Neural progenitor cell (in vitro differentiated cells): ENCODE measurements around the gene CCL20. TPM values are rescaled to one million over a fixed set of nuclear protein-coding genes. Genes with fewer than 3 reads are reported as not detected.
A peak's percentile ranks its signal among the peaks of the same experiment; 100 is the strongest.

Experiments
- DNase-seq: peaks from one replicate; pipeline ENCODE4 v3.0.0-alpha.2; 2016; ENCODE audit warnings: low spot score
- H2AFZ ChIP-seq: fragments of 200-600 bp; sonication (generic); replicated peaks from 2 replicates; pipeline ENCODE4 v1.6.1; 2016; ENCODE audit warnings: antibody characterized with exemption
- H3F3A ChIP-seq: fragments of 200-600 bp; sonication (generic); 2 replicates; pipeline ENCODE4 v1.6.1; 2016; ENCODE audit warnings: antibody characterized with exemption, low read depth
- H3K27ac ChIP-seq: fragments of 200-600 bp; sonication (generic); 2 replicates; pipeline ENCODE4 v1.5.1; 2016; ENCODE audit warnings: mild to moderate bottlenecking
- H3K27me3 ChIP-seq: fragments of 200-600 bp; sonication (generic); 2 replicates; pipeline ENCODE4 v1.6.1; 2016; ENCODE audit warnings: mild to moderate bottlenecking, moderate library complexity
- H3K36me3 ChIP-seq: fragments of 200-600 bp; sonication (generic); 2 replicates; pipeline ENCODE4 v1.5.1; 2016
- H3K4me1 ChIP-seq: fragments of 200-600 bp; sonication (generic); 2 replicates; pipeline ENCODE4 v1.6.1; 2016; ENCODE audit warnings: mixed run types
- H3K4me2 ChIP-seq: fragments of 200-600 bp; sonication (generic); 2 replicates; pipeline ENCODE4 v1.6.1; 2016
- H3K4me3 ChIP-seq: fragments of 200-600 bp; sonication (generic); 2 replicates; pipeline ENCODE4 v1.5.1; 2016
- H3K79me2 ChIP-seq: fragments of 200-600 bp; sonication (generic); 2 replicates; pipeline ENCODE4 v1.6.1; 2016; ENCODE audit warnings: low read depth
- H3K9ac ChIP-seq: fragments of 200-600 bp; sonication (generic); 2 replicates; pipeline ENCODE4 v1.6.1; 2016
- H3K9me3 ChIP-seq: fragments of 200-600 bp; sonication (generic); 2 replicates; pipeline ENCODE4 v1.5.1; 2016; ENCODE audit warnings: low read depth
- H4K20me1 ChIP-seq: fragments of 200-600 bp; sonication (generic); 2 replicates; pipeline ENCODE4 v1.6.1; 2016; ENCODE audit warnings: low read depth
- H3K27ac Mint-ChIP-seq: 3 replicates; pipeline ENCODE4 v1.8.0; 2021; ENCODE audit warnings: mixed read lengths
- H3K27me3 Mint-ChIP-seq: 2 replicates; pipeline ENCODE4 v1.8.0; 2022; ENCODE audit warnings: low read depth, mild to moderate bottlenecking, inconsistent platforms, moderate library complexity, mixed read lengths; ENCODE audit not compliant: insufficient read depth
- H3K36me3 Mint-ChIP-seq: 3 replicates; pipeline ENCODE4 v1.8.0; 2021; ENCODE audit warnings: mixed read lengths
- H3K4me1 Mint-ChIP-seq: 3 replicates; pipeline ENCODE4 v1.8.0; 2021; ENCODE audit warnings: mixed read lengths
- H3K4me3 Mint-ChIP-seq: 3 replicates; pipeline ENCODE4 v1.8.0; 2021; ENCODE audit warnings: mild to moderate bottlenecking, moderate library complexity, mixed read lengths
- H3K9me3 Mint-ChIP-seq: 3 replicates; pipeline ENCODE4 v1.8.0; 2020; ENCODE audit warnings: mixed read lengths
- EZH2 ChIP-seq: fragments of 200-600 bp; sonication (generic); IDR thresholded peaks from 2 replicates; pipeline ENCODE4 v1.6.1; 2017; ENCODE audit warnings: antibody characterized with exemption, mild to moderate bottlenecking, moderate library complexity
- EZH2phosphoT487 ChIP-seq: fragments of 200-600 bp; sonication (generic); IDR thresholded peaks from 2 replicates; pipeline ENCODE4 v1.6.1; 2017; ENCODE audit warnings: antibody characterized with exemption
- total RNA-seq: library from RNA; depleted of rRNA; stranded (reverse); fragments of >200 nt; gene quantifications from 2 replicates; pipeline ENCODE4 v1.2.3, GENCODE V29; 2015; ENCODE audit warnings: low replicate concordance
- TF ChIP-seq, protein P1 (sequence below): fragments of 200-600 bp; sonication (generic); IDR thresholded peaks from 2 replicates; pipeline ENCODE4 v1.5.1; 2017; ENCODE audit warnings: antibody characterized with exemption, mild to moderate bottlenecking

Gene CCL20
- total RNA-seq, 1 donor from 2014 or later, result not detected

DNA sequence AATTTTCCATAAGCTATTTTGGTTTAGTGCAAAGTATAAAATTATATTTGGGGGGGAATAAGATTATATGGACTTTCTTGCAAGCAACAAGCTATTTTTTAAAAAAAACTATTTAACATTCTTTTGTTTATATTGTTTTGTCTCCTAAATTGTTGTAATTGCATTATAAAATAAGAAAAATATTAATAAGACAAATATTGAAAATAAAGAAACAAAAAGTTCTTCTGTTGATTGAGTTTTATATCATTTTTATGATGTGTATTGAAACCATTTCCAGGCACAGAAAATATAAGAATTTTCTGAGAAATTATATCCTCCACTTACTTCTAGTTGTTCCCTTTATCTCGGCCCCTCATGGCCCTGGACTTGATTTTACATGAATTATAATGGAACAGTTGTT is 3.7 kb downstream of the CCL20 start:
- Histone ChIP-seq H3K4me3 (no peak overlapping the region), H3K36me3 (no peaks in the 10 kb centered on the region), H3K27me3 (no peaks in the 10 kb centered on the region), H3K4me1 (peaks cover 9% of the 10 kb centered on the region), H3K27ac (no peak overlapping the region), H3F3A (no peaks in the 10 kb centered on the region), H4K20me1 (no peaks in the 10 kb centered on the region), H3K9ac (no peak overlapping the region), H3K4me2 (no peak overlapping the region), H3K9me3 (no peaks in the 10 kb centered on the region), H2AFZ (no peak overlapping the region), H3K79me2 (no peaks in the 10 kb centered on the region)
- Mint-ChIP-seq H3K27me3 (no peaks in the 10 kb centered on the region), H3K4me3 (no peak overlapping the region), H3K36me3 (no peaks in the 10 kb centered on the region), H3K4me1 (peaks cover 9% of the 10 kb centered on the region), H3K27ac (no peak overlapping the region), H3K9me3 (no peaks in the 10 kb centered on the region)
- TF ChIP-seq EZH2, result no peak
- TF ChIP-seq, protein P1, sequence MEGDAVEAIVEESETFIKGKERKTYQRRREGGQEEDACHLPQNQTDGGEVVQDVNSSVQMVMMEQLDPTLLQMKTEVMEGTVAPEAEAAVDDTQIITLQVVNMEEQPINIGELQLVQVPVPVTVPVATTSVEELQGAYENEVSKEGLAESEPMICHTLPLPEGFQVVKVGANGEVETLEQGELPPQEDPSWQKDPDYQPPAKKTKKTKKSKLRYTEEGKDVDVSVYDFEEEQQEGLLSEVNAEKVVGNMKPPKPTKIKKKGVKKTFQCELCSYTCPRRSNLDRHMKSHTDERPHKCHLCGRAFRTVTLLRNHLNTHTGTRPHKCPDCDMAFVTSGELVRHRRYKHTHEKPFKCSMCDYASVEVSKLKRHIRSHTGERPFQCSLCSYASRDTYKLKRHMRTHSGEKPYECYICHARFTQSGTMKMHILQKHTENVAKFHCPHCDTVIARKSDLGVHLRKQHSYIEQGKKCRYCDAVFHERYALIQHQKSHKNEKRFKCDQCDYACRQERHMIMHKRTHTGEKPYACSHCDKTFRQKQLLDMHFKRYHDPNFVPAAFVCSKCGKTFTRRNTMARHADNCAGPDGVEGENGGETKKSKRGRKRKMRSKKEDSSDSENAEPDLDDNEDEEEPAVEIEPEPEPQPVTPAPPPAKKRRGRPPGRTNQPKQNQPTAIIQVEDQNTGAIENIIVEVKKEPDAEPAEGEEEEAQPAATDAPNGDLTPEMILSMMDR, result no peak
- TF ChIP-seq EZH2phosphoT487, result no peak
- DNase-seq, result no peak

DNA sequence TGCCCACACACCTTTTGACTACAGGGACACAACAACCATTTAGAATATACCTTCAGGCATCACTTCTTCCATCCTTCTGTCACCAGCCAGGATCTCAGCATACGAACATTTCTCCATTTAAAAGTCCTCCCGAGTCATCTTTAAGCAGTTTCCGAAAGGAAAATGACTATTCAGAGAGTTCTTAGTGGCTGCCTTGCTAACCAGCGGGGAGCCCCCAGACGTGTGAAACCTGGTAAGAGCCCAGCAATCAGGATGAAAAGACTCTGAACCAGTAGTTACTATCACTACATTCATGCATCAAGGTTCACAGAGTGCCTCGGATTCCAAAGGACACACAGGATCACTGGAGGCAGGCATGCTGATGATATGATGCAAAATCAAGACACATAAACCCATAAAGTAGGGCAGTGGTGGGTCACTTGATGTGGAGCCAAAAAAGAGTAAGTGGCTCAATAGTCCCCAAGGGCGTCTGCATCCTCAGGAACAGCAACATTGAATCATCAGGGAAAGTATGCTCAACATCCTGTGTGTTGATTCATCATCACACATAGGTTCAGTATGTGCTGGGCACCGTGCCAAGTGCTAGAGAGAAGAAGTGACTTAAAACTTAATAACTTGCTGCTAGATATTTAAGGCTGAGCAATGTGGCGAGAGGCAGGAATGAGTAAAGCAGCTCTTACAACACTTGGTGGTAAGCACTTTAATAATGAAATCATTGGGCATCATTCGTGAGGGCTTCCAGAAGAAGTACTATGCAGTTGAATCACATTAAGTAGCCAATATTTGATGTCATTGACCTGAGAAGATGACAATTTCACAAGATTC is 4.4 kb downstream of the CCL20 start:
- H3K27ac Mint-ChIP-seq, result no peak overlapping the region
- no peaks in the 10 kb centered on the region for H3K36me3 Mint-ChIP-seq
- Histone ChIP-seq H3K4me1 (peaks cover 6% of the 10 kb centered on the region), H3K9ac (no peak overlapping the region), H3K4me2 (no peak overlapping the region), H3K4me3 (no peak overlapping the region), H2AFZ (no peak overlapping the region), H3K9me3 (no peaks in the 10 kb centered on the region), H3K27ac (no peak overlapping the region), H3K36me3 (no peaks in the 10 kb centered on the region), H3K79me2 (no peaks in the 10 kb centered on the region), H3K27me3 (no peaks in the 10 kb centered on the region), H3F3A (no peaks in the 10 kb centered on the region), H4K20me1 (no peaks in the 10 kb centered on the region)
- H3K4me3 Mint-ChIP-seq, result no peak overlapping the region
- TF ChIP-seq, protein P1, result no peak
- TF ChIP-seq EZH2 (no peak), EZH2phosphoT487 (no peak)
- H3K4me1 Mint-ChIP-seq, result peaks cover 5% of the 10 kb centered on the region
- H3K27me3 Mint-ChIP-seq, result peaks cover 3% of the 10 kb centered on the region
- no peaks in the 10 kb centered on the region for H3K9me3 Mint-ChIP-seq
- DNase-seq, result peak; percentile 10

DNA sequence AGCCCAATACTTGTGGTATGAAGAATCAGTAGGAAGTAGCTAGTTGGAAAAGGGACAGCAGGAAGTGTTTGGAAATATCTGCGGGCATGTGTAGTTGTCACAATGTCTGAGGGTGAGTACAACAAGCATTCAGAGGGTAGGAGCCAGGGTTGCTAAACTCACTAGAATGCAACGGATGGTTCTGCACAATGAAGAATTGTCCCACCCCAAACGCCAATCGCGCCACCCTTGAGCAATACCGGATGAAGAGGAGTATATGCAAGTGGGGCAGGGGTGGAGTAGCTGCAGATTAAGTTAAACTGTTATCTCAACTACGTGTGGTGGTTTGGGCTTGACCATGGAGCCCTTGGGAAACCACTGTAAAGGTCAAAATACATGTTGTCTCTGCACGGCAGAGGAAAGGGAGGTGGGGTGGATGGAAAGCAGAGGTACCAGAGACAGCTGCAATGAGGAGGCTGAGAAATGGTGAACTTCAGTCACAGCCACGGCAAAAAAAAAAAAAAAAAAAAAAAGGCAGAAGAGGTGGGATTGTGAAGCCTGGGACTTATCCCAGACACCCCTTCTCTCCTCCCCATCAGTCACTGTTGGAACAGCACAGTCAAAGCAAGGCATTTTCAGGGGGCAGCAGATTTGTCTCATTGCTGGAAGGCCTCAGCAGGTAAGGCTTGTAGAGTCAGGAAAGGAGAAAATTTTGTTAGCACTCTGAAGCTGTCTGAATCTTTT is 5.2 kb downstream of the CCL20 start:
- Histone ChIP-seq H3K4me2 (no peak overlapping the region), H4K20me1 (no peaks in the 10 kb centered on the region), H3K9ac (no peak overlapping the region), H2AFZ (no peak overlapping the region), H3K79me2 (no peaks in the 10 kb centered on the region), H3K4me3 (no peak overlapping the region), H3K36me3 (no peaks in the 10 kb centered on the region), H3K4me1 (no peaks in the 10 kb centered on the region), H3F3A (no peaks in the 10 kb centered on the region), H3K9me3 (no peaks in the 10 kb centered on the region), H3K27ac (no peak overlapping the region), H3K27me3 (no peaks in the 10 kb centered on the region)
- no peak overlapping the region for H3K4me3 Mint-ChIP-seq
- TF ChIP-seq EZH2phosphoT487, result no peak
- TF ChIP-seq, protein P1, result no peak
- TF ChIP-seq EZH2, result no peak
- no peaks in the 10 kb centered on the region for H3K4me1 Mint-ChIP-seq
- H3K27me3 Mint-ChIP-seq, result peaks cover 3% of the 10 kb centered on the region
- DNase-seq, result no peak
- no peaks in the 10 kb centered on the region for H3K36me3 Mint-ChIP-seq
- no peak overlapping the region for H3K27ac Mint-ChIP-seq
- H3K9me3 Mint-ChIP-seq, result no peaks in the 10 kb centered on the region
